Measurements from ENCODE around the gene MYO19.

Gene MYO19, protein sequence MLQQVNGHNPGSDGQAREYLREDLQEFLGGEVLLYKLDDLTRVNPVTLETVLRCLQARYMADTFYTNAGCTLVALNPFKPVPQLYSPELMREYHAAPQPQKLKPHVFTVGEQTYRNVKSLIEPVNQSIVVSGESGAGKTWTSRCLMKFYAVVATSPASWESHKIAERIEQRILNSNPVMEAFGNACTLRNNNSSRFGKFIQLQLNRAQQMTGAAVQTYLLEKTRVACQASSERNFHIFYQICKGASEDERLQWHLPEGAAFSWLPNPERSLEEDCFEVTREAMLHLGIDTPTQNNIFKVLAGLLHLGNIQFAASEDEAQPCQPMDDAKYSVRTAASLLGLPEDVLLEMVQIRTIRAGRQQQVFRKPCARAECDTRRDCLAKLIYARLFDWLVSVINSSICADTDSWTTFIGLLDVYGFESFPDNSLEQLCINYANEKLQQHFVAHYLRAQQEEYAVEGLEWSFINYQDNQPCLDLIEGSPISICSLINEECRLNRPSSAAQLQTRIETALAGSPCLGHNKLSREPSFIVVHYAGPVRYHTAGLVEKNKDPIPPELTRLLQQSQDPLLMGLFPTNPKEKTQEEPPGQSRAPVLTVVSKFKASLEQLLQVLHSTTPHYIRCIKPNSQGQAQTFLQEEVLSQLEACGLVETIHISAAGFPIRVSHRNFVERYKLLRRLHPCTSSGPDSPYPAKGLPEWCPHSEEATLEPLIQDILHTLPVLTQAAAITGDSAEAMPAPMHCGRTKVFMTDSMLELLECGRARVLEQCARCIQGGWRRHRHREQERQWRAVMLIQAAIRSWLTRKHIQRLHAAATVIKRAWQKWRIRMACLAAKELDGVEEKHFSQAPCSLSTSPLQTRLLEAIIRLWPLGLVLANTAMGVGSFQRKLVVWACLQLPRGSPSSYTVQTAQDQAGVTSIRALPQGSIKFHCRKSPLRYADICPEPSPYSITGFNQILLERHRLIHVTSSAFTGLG

DNA sequence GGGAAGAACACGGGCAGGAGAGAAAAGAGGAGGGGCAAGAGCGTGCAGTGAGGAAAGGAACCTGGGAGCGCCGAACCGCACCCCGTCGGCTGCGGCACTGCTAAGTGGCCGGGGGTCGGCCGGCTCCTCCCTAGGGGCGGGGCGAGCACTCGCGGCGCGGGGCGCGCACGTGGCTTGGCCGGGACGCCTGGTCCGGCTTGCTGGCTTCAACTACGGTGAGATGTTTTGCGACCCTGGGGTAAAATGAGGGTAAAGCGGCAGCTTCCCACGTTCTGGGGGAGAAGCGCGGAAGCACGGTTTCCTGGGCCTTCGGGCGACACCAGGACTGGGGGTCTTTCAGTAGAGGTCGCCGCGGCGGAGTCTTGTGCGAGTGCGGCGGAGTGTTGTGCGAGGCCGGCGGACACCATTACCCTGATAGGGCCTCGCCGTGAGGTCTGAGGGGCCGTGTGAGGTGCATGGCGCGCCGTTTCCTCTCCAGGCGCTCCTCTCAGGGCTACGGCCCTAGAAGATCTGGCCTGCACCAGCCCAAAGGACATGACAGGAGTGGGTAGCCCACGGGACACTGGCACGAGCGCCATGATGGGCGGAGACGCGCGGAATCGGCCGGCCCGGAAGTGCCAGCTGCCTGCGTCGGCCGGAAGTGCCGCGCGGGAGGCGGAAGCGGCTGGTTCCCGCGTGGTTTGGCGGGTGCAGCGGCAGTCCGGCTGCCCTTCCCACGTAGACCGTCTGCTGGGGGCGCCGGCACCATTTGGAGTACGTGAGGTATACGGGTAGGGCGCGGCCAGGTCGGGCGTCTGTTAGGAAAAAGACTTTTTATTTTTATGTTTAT lies at the start of gene MYO19, which contains the start of gene PIGW:
Gene MYO19, minus strand, starts transcription at position 29 of the 829 bp plus-strand sequence. CDS start 2,330 bp downstream, outside the sequence.
Gene PIGW, plus strand, starts transcription at position 148 of the 829 bp plus-strand sequence. CDS start 2,115 bp downstream, outside the sequence.
- FAIRE-seq = no peak

DNA sequence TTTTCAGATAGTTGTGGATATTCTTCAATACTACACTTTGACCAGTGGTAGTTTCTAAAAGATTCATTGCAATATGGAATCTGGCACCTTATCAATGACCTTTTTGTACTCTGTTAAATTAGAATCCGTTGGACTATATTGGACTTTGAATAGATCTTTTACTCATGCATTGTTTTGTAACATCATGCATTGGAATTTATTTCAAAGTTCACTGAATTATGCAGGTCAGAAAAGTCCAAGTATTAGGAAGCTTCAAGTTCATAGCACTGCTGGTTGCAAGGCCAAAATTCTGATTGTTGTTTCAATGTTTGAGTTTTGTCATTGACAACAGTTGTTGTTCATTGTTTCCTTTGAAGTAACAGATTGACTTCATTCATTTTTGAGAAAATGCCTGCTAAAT lies 49.1 kb upstream of the MYO19 start:
- no peak for FAIRE-seq

DNA sequence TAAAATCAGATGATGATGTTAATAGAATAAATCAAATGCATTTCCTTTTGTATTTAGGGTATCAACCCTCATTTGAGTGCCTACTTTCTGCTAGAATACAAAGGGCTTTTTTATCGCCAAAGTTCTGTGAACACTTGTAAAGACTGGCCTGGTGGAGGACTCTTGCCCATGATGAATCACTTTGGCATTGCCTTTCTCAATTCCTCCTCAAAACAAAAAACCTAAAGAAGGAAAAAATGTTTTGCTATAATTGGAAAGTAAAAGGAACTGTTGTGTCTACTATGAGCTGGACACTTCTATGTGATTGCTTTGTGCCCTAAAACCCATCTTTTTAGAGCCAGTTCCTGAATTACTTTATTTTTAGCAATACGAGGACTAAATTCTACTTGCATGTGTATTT lies 44.0 kb upstream of the MYO19 start:
- FAIRE-seq = no peak

DNA sequence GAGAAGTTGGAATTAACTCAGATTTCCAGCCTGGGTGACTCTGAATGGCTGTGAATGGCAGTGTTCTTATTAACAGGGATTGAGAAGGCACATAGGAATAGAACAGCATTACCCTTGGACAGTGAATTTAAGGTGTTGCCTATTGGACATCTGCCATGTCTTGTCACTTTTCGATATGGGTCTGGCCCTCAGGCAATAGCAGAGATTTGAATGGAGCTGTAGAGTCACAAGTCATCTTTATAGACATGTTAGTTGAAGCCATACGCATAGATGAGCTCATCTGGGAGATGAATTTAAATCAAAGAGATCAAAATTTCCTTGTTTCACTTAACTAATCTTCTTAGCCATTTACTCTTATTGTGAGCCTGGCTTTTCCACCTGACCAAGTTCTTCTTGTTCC lies 42.1 kb upstream of the MYO19 start:
- FAIRE-seq = no peak

DNA sequence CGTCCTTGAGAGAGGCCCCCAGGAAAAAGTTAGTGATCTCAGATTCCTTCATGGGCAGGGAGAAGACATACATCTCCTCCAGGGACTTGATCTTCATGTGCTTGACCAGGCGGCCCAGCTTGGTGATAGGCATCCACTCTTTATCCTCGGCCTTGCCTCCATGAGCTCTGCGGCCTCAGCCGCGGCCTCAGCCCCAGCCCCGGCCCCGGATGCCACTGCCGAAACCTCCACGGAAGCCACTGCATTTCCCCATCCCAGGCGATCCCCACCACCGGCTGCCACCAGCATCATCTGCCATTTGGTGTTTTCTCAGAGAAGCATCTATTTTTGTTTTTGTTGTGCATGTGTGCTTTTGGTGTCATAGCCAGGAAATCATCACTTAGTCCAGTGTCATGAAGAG lies 40.4 kb upstream of the MYO19 start:
- no peak for FAIRE-seq

DNA sequence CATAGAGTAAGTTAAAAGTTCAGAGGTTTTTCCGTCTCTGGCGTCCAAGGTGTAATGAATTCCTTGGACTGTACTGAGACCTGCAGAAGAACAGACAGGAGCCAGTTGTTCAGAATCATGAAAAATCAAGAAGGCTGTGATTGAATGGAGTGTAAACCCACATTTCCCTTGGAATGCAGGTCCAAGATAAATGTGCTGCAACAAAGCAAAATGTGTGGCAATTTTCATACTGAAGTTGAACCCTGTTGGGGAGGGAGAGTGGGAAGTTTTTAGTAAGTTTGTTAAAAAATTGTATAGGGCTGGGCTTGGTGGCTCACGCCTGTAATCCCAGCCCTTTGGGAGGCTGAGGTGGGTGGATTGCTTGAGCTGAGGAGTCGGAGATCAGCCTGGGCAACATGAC lies 31.4 kb upstream of the MYO19 start:
- no peak for FAIRE-seq

DNA sequence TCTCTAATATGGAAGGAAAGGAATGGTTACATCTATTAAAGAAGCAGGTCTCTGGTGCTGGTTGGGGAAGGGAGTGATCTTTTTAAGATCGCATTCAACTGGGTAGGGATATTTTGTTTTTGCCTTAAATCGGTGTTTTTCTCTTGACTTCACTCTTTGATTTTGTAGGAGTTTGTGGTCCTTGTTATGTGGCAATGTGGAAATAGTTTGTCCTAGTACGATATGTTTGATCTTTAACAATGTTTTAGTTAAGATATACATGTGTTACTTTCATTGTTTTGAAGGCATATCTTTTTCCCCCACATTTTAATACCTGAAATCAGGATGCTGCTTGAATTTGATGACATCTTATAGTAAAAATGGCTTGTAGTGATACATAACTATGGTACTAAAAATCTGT lies 18.8 kb upstream of the MYO19 start:
- FAIRE-seq = no peak

DNA sequence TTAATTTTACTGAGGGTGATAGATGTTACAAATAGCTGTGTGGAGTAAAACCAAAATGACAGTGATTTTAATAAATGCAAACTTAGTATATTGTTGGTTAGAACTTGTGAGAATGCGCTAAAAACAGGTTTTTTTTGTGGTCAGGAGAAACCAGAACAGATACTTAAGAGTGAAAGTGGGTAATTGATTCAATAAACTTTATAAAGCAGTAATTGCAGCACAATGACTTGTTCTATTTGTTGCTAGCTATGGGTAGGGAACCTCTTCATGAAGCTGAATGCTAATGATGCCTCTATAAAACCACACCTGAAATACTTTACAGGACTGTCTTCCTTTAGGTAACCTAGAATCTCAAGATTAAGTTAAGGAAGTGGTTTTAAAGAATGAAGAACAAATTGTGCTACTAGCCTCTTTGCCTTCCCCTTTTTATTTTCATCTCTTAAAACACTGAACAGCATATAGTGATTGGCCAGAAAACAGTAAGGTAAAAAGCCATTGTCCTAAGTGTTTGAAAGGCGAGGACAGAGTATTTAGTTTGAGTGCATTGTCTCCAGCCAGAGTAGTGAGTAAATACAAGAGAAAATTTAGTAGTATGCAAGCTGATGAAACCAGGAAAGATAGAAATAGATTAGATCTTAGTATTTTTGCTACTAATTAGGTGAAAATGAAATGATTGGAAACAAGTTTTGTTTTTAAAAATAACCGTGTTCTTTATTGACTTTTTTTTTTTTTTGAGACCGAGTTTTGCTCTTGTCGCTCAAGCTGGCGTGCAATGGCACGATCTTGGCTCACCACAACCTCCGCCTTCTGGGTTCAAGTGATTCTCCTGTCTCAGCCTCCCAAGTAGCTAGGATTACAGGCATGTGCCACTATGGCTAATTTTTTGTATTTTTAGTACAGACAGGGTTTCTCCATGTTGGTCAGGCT lies 16.1 kb upstream of the MYO19 start:
- FAIRE-seq = no peak

DNA sequence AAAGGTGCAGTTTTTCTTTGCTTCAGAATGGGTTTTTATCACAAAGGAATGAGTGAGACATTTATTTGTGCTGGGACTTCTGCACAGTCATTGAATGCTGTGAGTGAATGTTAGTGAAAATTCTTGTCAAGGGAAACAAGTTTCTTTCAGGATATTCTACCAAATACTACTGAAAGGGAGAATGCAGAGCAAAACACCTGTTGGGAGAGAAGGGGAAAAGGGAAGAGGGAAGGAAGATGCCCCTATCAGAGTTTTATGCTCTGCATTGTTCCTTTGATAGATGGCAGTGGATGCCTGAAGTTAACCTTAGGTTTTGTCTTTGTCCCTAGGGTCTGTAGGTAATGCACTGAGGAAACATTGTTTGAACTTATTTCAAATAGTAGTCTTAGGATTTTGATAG lies 13.1 kb upstream of the MYO19 start:
- no peak for FAIRE-seq

DNA sequence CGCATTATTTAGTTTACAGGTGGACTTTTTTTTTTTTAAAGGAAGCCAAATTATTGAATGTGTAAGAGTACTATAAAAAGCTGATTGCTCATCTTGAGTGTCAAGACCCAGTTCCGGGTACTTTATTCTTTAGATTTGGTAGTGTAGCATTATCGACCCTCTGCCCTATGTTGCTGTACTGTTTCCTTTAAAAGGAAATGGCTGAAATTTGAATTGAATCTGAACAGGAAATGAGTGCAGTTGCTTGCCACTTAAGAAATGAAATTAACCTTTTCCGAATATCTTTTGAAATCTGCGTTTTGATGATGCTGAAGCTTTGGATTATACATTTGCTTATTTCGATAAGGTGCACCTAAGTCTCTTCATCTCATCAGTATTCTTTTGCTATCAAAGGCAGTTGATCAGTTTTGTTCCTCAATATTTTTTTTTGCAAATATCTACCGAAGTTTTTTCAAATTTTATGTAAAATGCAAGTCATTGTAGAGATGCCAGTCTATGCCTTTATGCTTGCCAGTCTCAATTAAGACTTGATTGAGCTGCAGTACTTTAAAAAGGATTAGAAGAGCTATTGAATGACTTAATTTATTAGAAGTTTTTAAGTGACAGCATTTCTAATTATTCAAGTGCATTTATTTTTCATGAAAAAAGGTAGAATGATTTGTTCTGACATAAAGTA lies 11.9 kb upstream of the MYO19 start:
- no peak for FAIRE-seq

DNA sequence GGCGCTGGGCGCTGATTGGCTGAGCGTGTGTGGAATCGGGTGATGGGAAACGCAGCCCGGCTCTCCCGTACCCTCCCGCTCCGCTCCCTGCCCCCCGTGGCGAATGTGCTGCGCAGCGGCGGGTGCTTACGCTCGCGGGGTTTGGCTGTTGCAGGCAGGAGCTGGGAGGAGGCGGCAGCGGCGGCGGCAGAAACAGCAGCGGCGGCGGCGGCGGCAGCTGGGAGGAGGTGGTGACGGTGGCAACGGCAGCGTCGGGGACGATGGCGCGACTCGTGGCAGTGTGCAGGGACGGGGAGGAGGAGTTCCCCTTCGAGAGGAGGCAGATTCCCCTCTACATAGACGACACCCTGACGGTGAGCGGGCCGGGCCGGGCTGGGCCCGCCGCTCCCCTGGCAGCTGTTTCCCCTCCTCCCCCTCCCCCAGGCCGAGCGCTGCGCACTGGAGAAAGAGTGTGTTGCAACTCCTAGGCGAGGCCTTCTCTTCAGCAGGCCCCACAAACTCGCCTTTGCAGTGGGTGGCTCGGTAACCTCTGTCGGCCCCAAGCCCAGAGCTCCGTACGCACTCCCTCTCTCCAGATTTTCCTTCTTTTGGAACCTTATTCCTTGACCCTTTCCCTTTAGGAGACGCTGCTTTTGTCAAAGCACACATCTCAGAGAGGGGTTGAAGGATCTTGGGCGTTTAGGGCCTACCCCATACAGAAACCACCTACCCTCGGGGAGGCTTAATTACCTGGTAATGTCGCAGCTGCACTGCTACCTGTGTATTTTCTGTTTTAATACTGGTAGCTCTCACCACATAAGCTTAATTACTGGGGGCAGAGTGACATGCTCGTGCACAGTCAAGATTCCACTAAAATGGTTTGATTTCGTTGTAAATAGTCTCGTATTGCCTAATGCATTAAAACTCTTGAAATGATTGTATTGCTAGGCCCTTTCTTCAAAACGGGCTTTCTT lies 11.1 kb upstream of the MYO19 start:
- no peak for FAIRE-seq

DNA sequence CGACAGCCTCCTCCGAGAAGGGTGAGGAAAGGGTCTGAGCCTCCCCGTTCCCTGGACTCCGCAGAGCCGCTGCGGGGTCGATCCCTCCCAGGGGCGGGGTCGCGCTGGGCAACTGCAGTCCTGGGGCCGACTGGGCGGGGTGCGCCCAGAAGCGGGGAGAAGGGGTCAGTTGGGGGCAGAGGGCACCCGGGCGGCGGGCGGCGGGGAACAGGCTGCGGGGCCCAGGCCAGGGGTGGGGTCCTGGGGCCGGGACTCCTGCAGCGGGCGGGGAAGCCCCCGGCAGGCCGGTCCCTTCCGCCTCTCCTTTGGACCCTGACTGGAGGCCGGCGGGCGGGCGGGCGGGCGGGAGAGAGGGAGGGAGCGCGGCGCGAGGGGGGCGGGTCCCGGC lies 10.4 kb upstream of the MYO19 start:
- no peak for FAIRE-seq

DNA sequence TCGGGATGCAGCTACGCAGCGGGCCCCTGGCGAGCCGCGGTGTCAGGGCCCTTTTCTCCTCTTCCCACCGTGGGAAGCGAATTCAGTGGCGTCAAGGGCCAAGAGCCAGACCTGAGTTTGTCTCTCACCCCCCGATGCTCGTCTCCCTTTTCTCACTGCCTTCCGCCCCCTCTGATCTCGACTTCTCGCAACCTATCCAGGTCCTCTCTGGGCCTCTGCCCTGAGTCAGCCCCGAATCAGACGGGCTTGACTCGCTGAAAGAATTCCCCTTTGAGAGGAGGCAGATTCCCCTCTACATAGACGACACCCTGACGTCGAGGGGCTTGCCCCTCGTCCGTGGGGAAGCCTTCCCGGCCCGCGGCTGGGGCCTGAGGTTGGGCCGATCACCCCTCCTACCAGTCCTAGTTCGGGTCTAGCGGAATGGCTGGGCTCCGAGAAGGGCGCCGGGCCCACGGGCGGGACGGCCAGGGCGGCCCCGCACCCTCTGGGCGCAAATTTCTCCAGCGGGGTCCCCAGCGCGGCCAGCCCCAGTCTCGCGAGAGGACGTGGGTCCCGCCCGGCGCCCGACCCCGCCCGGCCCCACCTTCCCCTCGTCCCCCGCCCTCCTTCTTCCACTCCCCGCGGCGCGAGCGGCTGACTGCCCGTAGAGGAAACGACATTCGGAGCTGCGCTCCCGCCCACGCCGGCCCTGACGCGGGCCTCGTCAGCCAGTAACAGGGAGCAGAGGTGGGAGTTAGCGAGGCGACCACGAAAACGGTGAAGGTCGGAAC lies 9.8 kb upstream of the MYO19 start, which contains the start of gene GGNBP2:
Gene GGNBP2, plus strand, starts transcription at position 613 of the 770 bp plus-strand sequence. CDS start 806 bp downstream, outside the sequence.
- FAIRE-seq = no peak

DNA sequence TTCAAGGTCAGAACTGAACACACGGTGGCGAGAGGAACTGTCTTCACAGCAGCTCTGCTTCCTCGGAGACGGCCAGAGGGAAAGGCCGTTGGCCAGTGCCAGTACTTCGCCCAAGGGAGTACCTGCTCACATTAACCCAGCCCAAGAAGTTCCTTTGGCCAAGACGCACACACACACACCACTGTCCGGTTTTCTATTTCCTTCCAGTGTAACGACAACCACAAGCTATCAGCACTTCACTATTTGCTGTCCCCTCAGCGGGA lies 9.3 kb upstream of the MYO19 start:
- no peak for FAIRE-seq

DNA sequence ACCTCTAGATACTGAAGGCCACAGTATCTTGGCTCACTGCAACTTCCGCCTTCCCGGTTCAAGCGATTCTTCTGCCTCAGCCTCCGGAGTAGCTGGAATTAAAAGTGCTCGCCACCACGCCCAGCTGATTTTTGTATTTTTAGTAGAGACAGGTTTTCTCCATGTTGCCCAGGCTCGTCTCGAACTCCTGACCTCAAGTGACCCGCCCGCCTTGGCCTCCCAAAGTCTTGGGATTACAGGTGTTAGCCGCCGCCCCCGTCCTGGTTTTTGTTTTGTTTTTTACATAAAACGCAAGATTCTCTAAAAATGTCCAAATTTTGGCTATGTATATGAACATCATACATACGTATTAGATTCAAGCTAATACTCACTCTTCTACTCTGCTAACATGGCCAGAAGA lies 8.1 kb upstream of the MYO19 start:
- FAIRE-seq = no peak

DNA sequence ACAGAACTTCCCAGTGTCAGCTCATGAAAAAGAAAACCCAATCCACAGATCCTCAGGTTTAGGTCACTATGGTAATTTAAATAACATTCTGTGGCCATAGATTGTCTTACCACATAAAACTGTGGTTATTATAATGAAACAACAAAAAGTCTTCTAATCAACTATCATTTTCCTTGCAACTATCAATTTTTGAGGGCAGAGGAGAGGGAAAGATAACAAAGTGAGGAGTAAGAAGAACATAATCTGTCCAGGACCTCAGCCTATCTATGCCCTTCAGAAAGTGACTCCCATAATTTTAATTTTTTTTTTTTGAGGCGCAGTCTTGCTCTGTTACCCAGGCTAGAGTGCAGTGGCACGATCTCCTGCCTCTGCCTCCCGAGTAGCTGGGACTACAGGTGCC lies 6.0 kb upstream of the MYO19 start:
- no peak for FAIRE-seq

DNA sequence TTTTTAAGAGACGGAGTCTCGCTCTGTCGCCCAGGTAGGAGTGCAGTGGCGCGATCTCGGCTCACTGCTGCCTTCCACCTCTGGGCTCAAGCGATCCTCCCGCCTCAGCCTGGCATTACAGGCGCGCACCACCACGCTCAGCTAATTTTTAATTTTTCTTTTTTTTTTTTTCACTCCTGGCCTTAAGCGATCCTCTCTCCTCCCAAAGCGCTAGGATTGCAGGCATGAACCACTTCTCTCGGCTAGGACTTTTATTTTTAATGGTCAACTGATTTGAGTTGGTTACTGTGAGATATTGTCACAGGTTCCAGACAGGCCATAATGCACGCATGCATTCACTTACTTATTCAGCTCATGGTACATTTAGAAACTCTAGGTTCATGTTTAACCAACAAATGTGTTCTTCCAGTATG lies 1.0 kb upstream of the MYO19 start:
- no peak for FAIRE-seq

DNA sequence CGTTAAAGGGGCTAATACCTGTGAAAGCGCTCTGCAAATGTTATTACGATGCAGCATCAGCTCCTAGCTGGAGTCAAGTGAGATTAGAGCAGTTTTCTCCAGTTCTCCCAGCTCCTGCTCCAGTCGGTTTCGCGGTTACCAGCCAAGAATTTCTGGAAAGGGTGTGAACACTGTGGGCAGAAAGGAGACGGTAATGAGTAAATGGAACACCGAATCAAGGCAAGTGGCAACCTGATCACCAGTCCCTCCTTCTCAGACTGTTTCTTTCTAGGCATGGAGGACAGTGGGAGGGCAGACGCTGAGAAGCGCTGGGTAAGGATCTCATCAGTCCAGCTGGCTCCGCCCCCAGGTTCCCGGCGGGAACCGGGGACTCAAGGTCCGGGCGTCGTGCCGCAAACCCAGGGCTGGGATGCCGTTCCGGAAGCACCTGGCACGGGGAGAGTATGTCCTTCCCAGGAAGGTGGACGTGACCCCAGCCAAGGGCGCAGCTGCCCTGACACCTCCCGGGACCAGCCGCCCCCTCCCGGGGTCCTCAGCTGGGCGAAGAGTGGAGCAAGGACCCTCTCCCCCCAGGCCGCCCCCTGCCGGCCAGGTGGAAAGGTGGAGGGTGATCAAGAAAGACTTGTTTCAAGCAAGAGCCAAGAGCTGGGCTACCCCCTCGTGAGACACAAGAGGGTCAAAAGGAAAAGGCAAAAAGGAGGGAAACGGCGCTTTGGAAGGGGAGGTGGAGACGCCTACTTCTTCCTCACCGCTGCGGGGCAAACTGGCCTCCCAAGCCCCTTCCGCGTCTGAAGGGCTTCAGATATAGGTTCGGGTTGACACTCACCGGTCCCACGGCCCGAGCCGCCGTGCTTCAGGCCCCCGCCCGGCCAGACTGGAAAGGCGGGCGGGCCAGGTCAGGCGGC lies 481 bp downstream of the MYO19 start:
- no peak for FAIRE-seq
